ENCODE results near the gene ETV7. TPM values are rescaled to one million over a fixed set of nuclear protein-coding genes. Genes with fewer than 3 reads are reported as not detected.

ETV7 gene
- total and polyA plus RNA-seq, 9 donors = 1.1 to 3.7 (median 1.7) TPM

GRCh38 chr6:36375644-36376155, 11.8 kb downstream of the ETV7 start:
- intact Hi-C loops (cut with DNase I) = no loop called here
- no peak overlapping the region for H3K4me3 ChIP-seq
- 94 to 98% (median 97%) methylated on average over 20 of the region's 20 CpGs for WGBS, 3 donors
- no peak overlapping the region for H3K27ac ChIP-seq
- H3K36me3 ChIP-seq = no peaks in the 10 kb centered on the region
- TF ChIP-seq EP300 (IDR thresholded peaks at IDR 0.05) (no peak), CTCF (IDR thresholded peaks at IDR 0.05) (no peak), POLR2A (IDR thresholded peaks at IDR 0.05) (no peak)
- H3K9me3 ChIP-seq = no peaks in the 10 kb centered on the region
- DNase-seq = no peak
- no peaks in the 10 kb centered on the region for H3K27me3 ChIP-seq
- H3K4me1 ChIP-seq (ENCODE audit: insufficient read depth) = peaks cover 6% of the 10 kb centered on the region

GRCh38 chr6:36374972-36375371, 12.5 kb downstream of the ETV7 start:
- DNase-seq = no peak
- Histone ChIP-seq H3K9me3 (no peaks in the 10 kb centered on the region), H3K4me3 (no peak overlapping the region), H3K27me3 (no peaks in the 10 kb centered on the region), H3K27ac (peak overlapping the region in 1 of 2 donors; percentile 38), H3K36me3 (no peaks in the 10 kb centered on the region), H3K4me1 (ENCODE audit: insufficient read depth) (peaks cover 6% of the 10 kb centered on the region)
- TF ChIP-seq POLR2A (IDR thresholded peaks at IDR 0.05) = no peak
- TF ChIP-seq EP300 (IDR thresholded peaks at IDR 0.05) = no peak
- TF ChIP-seq CTCF (IDR thresholded peaks at IDR 0.05) = no peak
- intact Hi-C loops (cut with DNase I) = no loop called here
- 50 to 60% (median 59%) methylated on average over 8 of the region's 8 CpGs for WGBS, 3 donors

GRCh38 chr6:36374194-36374593, 13.3 kb downstream of the ETV7 start:
- no peak overlapping the region for H3K27ac ChIP-seq
- H3K9me3 ChIP-seq = no peaks in the 10 kb centered on the region
- no peaks in the 10 kb centered on the region for H3K36me3 ChIP-seq
- intact Hi-C loops (cut with DNase I) = no loop called here
- DNase-seq = peak in 1 of 5 donors; percentile 28
- peaks cover 6% of the 10 kb centered on the region for H3K4me1 ChIP-seq (ENCODE audit: insufficient read depth)
- WGBS, 3 donors = 91 to 100% (median 99%) methylated on average over 4 of the region's 4 CpGs
- no peaks in the 10 kb centered on the region for H3K27me3 ChIP-seq
- TF ChIP-seq CTCF (IDR thresholded peaks at IDR 0.05) (no peak), EP300 (IDR thresholded peaks at IDR 0.05) (no peak), POLR2A (IDR thresholded peaks at IDR 0.05) (no peak)
- no peak overlapping the region for H3K4me3 ChIP-seq

GRCh38 chr6:36373368-36374019, 14.0 kb downstream of the ETV7 start:
- no peak overlapping the region for H3K27ac ChIP-seq
- no peak overlapping the region for H3K4me3 ChIP-seq
- WGBS, 3 donors = 40 to 62% (median 52%) methylated on average over 15 of the region's 15 CpGs
- peak in 1 of 5 donors; percentile 52 for DNase-seq
- H3K27me3 ChIP-seq = no peaks in the 10 kb centered on the region
- H3K9me3 ChIP-seq = no peaks in the 10 kb centered on the region
- no peaks in the 10 kb centered on the region for H3K36me3 ChIP-seq
- peaks cover 6% of the 10 kb centered on the region for H3K4me1 ChIP-seq (ENCODE audit: insufficient read depth)
- intact Hi-C loops (cut with DNase I) = no loop called here
- TF ChIP-seq POLR2A (IDR thresholded peaks at IDR 0.05) (no peak), EP300 (IDR thresholded peaks at IDR 0.05) (no peak), CTCF (IDR thresholded peaks at IDR 0.05) (no peak)

Measured in ovary (tissue), 9 donors.